LNCAP (cell line): ENCODE data around the gene RPS19.
A peak's percentile ranks its signal among the peaks of the same experiment; 100 is the strongest.

Source experiments
- CTCF ChIP-seq: fragments of 450-650 bp; IDR thresholded peaks from 2 replicates; pipeline ENCODE4 v1.5.1; 2017; ENCODE audit warnings: mild to moderate bottlenecking

RPS19 gene

GRCh38 chr19:41892173-41892902 is 32.3 kb downstream of the RPS19 start:
- no peak for TF ChIP-seq CTCF

GRCh38 chr19:41893899-41894298 is 33.8 kb downstream of the RPS19 start:
- no peak for TF ChIP-seq CTCF

- no peak for TF ChIP-seq CTCF
Observed at GRCh38 chr19:41894350-41894749, 34.3 kb downstream of the RPS19 start.

GRCh38 chr19:41895745-41896580 is 35.9 kb downstream of the RPS19 start:
- peak; percentile 14; the same call in 1 of the 2 replicates for TF ChIP-seq CTCF

- TF ChIP-seq CTCF, result no peak
Observed at GRCh38 chr19:41896581-41896942, 36.5 kb downstream of the RPS19 start.

- no peak for TF ChIP-seq CTCF
Observed at GRCh38 chr19:41897181-41897580, 37.1 kb downstream of the RPS19 start.

GRCh38 chr19:41897820-41898219 is 37.8 kb downstream of the RPS19 start:
- TF ChIP-seq CTCF, result no peak
